ENCODE data around the gene NPC2.
"Not testable (repeated sequence)": the region's sequence is repeated elsewhere in the genome, so short reads cannot be mapped to it uniquely, and the experiment has no call there.

The NPC2 gene

DNA sequence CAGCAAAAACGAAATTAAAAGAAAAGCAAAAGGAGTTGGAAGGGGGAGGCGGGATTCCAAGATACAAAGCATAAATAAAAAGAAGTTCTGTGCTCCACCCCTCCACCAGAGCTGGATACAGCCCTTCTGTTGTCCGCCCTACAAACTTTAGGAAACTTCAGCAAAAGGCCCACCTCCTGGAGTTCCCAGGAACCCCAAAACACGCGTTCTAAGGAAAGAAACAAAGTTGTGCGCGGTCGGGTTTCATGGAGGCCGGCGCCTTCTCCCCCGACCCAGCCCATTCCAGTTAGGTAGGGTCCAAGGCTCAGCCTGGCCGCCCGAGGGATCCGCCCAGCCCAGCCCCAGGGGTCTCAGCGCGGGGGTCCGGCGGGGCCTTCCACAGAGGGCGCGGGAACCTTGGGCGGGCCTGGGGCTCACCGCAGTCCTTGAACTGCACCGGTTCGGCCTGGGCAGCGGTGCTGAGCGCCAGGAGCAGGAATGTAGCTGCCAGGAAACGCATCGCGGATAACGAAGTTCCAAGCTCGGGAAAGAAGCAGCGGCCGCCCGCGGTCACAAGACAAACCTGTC, at the start of gene NPC2:
Gene NPC2, minus strand, starts transcription at position 530 of the 567 bp plus-strand sequence. Its CDS starts 31 bp downstream, at position 499.
- no peak for DNase-seq

DNA sequence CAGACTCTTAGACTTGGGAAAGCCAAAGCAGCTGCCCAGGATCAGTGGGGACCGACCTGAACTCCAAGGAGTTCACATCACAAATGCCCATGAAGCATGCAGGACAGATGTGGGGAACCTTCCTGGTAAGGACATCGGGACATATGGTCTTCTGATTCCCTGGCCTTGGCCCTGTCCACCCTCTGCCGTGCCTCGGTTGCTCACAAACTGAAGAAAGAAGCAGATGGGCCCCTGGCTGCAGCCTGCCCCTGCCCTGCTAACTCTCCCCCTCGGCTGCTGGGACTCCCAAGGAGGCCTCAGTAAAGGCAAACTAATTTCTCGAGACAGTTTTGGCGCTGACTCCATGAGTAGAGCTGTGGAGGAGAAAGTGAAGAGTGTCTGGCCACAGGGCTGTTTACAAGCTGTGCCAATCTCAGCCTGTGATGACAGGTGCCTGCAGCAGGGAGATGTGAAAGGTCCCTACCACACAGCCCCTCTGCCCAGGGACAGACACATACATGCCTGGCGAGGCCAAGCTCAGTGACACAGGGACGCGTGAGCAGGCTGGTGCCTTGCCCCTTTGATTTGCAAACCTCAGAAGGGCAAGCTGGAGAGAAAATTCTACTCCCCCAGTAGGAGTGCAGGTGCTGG, 49.1 kb upstream of the NPC2 start:
- no peak for DNase-seq

DNA sequence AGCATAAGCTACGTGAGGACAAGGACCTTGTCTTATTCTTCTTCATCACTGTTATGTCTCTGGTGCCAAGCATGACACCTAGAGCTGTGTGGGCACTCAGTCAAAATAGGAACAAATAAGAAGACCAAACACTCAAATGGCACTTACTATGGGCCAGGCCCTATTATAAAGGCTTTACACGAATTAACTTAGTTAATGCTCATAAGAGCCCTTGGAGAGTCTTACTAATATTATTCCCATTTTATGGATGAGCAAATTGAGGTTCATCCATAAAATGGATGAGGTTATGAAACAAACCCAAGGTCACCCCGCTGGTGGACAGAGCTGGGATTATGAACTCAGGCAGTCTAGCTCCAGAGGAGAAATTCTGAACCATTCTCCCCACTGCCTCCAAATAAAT, 48.1 kb upstream of the NPC2 start:
- DNase-seq: no peak

DNA sequence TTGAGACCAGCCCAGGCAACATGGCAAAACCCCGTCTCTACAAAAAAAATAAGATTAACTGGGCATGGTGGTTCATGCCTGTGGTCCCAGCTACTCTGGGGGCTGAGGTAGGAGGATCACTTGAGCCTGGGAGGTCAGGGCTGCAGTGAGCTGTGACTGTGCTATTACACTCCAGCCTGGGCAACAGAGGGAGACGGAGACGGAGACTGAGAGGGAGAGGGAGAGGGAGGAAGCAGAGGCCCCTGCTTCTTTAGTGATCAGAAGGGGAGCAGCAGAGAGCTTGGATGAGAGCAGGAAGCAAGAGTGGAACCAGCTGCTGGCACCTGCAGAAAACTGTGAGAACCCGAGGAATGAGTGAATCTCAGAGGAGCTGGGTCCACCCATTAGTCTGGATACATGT, 46.4 kb upstream of the NPC2 start:
- no peak for DNase-seq

DNA sequence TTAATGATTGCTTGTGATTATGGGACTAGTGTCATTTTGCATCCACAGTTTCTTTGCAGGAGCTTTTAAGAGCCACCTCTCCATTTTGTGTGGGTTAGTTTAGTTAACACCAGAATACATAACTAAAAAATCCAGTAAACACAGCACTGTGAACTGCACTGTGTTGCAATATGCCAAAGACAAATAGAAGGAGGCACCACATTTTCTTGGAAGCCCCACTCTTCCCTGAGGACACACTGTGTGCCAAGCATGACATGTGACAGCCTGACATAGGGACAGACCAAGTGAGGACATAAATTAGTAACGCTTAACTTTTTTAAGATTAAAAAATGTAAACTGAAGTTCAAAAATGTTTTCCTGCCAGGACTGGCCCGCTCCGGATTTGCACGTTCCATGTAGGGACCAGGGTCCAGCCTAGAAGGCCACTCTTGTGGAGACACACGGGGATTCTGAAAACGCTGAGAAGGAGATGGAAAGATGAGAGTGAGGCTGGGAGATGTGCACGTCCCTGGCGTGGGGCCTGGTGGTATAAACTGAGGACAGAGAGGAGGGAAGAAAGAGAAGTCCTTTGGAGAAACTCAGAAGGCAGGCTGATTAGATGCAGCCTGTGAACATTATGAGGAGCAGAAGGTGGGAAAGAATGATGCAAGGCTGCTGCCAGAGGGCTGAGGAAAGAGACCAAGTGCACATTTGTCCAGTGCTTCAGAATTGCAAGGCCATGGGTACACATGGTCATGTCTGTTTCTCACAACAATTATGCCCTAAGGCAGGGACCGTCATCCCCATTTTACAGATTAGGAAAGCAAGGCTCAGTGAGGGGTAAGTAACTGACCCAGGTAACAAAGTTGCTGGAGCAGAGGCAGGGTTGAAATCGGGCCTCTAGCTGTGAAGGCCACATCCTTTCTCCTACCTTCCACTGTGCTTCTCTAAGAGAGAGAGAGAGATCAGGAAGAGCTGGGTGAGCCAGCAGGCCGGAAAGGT, 45.6 kb upstream of the NPC2 start:
- no peak for DNase-seq

DNA sequence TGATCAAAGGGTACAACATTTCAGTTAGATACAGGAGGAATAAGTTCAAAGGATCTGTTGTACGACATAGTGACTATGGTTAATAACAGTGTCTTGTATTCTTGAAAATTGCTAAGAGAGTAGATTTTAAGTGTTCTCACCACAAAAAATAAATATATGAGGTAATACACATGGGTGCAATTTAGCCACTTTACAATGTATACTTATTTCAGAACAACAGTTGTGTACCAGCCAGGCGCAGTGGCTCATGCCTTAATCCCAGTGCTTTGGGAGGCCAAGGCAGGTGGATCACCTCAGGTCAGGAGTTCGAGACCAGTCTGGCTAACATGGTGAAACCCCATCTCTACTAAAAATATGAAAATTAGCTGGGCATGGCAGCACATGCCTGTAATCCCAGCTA, 43.2 kb upstream of the NPC2 start:
- not testable (repeated sequence) for DNase-seq

DNA sequence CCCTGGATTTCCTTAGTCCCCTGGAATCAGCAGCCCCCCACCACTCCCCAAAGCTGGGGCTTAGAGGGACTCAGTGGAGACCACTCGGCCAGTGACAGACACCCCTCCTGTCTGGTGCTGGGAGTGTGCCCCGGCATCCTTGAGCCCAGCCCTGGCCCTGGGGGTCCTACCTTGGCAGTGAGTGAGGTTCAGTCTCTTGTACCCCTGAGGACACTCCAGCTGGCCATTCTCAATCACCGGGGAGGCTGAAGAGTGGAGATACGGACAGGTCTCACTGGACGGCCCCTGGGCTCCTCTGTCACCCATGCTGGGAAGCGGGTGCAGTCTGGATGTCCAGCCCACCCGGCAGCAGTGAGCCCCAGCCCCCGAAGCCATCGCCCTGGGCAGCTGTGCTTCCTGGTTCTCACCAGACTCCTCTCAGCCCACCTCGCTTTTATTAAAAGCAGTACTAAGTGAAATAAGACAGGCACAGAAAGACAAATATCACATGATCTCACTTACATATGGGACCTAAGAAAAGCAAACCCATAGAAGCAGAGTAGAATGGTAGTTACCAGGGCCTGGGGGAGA, 42.7 kb upstream of the NPC2 start:
- no peak for DNase-seq

DNA sequence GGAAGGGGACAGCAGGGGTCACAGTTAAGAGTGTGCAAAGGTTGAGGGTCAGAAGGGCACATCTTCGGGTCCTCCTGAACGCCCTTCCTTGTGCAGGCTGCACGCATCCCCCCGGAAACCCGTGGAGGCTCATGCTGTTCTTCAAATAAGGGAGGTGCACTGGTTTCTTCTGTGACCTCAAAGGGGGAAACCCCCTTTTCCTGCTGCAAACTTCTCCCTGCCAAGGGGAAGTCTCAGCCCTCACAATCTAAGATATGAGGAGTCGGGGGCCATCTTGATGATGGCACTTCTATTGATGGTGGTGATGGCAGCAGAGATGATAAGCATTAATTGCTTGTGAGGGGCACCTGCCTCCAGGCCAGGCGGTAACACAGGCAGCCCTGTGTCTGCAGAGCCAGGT, 40.5 kb upstream of the NPC2 start:
- no peak for DNase-seq

DNA sequence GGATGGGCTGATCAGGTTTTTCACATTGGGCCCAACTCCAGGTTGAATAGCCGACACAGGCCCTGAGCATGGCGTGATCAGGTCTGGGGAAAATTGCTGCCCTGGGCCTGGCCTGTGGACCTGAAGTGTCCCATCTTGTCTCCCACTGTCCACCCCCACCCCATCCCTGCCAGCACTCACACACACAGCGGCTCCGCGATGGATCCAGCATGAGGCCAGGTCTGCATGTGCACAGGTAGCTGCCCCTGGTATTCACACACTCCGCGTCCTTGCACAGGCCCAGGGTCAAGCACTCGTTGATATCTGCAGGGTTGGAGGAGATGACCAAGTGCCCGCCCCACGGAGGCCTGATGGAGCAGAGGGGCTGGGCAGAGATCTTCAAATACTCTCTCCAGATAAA, 39.1 kb upstream of the NPC2 start:
- no peak for DNase-seq

DNA sequence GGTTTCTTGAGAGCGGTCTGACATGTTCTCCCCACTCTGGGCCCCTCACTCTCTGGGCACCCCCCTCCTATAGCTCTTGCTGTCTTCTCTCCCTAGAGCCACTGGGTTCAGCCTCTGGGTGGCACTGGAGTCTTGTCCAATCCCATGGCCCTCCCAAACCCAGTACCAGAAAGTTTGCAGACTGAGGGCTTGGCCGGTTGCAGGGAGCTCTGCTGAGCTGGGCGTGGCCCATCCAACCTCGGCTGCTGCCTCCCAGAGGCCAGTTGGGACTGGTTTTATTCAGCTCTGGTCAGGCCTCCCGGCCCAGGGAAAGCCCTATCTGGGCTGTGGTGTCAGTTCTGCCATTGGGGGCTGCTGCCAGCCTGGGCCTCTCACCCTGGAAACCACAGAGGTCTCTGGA, 38.4 kb upstream of the NPC2 start:
- no peak for DNase-seq

DNA sequence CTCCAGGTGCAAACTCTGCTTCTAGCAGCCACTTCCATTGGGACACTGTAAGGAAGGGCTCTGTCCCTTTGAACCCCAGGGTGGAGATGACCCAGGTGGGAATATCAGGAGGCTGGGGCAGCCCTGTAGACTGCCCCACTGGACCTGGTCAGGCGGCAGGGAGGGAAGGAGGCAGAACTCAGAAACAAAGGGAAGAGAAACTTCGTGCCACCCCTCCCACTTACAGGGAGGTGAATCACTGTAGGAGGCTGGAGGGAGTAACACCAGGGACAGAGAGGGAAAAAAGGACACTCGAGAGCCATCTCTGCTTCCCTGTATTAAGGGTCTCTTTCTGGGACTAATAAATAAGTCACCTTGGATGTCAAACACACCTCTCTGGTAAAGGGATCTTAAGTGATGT, 37.9 kb upstream of the NPC2 start:
- DNase-seq: no peak

DNA sequence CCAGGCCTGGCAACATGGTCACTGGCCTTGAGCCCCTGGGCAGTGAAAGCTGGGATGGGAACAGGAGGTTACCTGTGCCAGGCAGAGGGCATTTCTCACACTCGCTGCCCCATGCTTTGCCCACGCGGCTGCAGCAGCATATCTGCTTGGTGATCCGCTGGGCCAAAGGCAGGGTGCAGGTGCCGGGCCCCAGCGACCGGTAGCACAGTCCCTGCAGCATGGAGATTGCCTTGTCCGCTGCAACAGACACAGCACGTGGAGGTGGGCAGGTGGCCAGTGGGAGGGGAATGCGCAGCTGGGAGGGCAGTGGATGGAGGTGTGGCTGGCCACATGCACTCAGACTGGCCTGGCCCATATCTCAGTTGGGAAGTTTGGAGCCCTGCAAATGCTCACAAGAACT, 35.8 kb upstream of the NPC2 start:
- DNase-seq: no peak

DNA sequence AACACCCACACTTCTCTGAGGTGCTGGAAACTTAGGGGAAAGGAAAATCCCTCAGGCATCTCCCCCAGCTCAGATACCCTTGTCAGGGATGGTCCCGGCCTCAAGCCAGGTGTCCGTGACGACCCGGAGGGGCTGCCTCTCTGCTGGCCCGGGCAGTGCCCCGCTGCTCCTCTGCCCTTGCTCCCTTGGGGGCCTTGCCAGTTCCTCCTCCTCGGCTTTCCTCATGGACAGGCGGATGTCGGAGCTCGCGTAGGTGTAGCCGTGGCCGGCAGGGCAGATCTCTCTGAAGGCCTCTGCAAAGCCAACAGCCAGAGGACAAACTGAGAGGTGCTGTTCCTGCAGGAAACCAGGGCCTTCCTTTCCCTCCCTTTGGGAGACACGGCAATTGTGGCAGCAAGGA, 35.3 kb upstream of the NPC2 start:
- no peak for DNase-seq

DNA sequence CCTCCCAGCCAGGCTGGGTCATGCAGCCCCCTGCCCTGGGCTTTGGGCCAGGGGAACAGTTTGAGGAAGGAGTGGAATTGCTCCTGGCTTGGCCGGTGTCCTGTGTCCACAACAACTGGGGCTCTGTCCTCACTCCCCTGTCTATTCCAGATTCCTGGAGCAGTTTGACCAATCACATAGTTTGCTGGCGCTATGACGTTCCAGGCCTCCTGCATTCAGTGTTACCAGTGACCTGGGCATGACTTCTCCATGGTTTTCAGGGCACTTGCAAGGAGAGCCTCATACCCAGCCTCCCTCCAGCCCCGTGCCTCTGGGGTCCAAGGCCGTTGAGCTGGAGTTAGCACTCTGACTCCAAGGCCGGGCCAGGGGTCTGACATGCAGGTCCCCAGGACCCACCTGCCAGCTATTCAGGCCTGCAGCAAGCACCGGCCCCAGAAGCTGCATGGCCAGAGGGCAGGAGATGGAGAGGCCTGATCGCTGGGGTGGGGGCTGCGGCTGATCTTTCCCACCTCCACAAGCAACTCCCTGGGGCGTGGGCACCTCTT, 34.7 kb upstream of the NPC2 start:
- no peak for DNase-seq

DNA sequence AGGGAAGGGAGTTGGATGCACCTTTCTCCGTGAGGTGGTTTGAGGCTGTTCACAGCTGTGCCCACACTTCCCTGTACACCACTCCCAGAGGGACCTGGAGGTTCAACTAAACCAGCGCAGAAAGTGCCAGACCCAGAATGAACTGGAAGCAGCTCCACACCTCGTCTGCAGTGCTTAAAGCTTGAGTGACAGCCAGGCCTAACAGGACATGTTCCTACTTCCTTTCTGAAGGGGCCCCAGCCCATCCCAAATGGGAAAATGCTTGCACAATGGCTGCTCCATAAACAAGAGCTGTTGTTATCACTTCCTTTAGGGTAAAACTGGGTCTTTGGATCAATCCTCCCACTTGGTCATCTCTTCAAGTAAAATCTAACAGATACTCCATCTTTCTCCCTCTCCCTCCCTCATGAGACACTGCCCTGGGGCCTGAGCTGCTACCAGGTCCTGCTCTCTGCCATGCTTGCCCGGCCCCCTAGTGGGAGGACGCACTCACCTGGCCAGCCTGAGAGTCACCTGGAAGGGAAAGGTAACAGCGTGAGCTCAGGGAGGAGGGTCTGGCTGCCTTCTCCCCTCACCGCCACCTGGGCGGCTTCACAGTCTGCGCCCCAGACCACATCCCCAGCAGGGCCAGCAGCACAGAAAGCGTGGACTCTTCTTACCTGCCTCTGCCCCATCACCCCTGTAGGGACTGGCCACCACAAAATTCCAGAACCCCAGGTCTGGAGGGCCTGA, 33.9 kb upstream of the NPC2 start:
- no peak for DNase-seq

DNA sequence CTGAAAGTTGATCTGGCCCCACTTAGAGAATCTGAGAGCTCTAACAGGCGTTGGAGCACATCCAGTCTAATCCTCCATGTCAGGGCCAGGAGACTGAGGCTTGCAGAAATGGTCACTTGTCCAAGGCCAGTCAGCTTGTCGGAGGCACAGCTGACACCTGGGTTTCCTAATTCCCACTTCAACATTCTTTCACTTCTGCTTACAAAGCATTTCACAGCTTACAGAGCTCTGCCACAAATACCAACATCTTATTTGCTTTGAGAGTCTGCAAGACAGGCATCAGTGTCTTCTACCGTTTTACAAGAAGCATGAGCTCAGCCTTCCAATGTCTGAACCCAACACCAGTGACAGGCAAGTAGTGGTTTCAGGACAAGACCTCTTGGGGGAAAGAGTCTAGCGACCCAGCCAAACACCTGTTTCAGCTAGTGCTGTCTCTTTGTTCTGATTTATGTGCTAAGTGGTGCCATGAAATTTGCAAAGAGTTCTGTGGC, 32.3 kb upstream of the NPC2 start:
- no peak for DNase-seq

DNA sequence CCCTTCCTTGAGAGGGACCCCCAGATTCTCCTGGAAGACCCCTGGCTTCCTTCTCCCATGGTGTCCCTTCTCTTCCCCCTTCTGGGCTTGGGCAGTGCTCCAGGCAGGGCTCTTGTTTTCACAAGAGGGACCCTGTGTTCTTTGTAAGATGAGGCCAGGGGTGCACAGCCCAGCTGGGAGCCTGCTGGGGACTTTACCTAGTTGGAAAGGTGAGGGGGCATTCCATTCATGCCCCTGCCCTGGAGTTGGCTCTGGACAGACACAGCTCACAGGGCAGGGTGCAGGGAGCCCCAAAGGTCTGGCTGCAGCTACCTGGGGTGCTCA, 31.7 kb upstream of the NPC2 start:
- DNase-seq: no peak

DNA sequence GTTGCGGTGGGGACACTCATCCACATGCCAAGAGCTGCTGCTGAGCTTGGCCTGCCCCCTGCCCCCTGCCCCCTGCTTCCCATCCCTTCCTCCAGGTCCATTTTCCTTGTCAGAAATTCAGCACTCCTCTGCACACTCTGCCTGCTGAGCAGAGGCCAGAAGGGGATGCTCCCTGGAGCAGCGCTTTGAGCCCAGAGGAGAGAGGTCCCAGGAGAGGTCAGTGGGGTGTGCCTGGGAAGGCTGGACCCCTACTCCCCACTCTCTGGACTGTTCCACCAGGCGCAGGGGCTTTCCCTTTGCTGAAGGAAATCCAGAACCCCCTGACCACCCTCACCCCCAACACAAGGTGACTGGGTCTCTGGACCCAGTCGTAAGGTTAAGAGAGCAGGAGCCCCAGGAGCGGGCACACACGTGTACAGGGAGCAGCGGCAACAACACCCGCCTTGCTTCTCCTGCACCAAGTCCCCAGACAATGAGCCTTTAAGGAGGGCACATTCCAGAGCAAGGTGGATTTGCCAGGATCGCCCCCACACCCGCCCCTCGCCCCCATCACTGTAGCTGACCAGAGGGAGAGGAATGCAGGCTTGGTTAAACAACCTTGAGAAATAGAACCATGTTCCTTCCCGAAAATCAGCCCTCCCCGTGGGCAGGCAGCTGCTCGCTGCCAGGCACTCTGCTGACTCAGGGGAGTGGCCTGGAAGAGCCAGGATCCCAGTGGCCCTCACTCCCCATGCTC, 31.1 kb upstream of the NPC2 start:
- no peak for DNase-seq

DNA sequence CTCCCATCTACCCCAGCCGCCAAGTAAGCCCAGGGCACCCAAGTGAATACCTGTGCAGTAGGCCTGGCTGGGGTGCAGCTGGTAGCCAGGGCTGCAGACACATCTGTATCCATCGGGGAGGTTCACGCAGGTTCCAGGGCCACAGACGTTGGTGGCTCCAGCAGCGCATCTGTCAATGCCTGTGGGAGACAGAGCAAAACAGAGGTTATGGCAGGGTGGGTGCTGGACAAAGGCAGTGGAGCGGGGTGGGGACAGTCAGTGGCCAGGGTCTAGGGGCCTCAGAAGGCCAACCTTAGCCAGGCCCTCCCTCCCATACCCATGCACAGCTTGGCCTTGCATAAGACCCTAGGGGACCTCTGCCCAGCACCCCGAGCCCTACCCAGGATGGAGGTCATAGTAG, 29.6 kb upstream of the NPC2 start:
- no peak for DNase-seq

DNA sequence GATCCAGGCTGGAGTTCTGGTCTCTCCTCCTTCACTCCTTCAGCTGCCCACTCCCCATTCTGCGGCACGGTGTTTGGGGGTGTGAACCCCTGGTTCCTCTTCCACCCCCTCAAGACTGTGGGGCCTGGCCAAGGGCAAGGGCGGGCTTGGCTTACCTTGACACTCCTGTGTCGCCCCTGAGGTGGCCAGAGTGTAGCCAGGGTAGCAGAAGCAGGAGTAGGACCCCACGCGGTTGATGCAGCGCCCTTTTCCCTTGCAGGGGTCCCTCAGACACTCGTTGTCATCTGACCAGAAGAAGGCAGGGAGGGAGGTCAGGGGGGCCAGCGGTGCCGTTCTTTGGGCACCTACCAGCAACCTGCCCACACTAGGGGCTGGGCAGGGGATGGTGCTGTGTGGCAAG, 28.7 kb upstream of the NPC2 start:
- DNase-seq: no peak

DNA sequence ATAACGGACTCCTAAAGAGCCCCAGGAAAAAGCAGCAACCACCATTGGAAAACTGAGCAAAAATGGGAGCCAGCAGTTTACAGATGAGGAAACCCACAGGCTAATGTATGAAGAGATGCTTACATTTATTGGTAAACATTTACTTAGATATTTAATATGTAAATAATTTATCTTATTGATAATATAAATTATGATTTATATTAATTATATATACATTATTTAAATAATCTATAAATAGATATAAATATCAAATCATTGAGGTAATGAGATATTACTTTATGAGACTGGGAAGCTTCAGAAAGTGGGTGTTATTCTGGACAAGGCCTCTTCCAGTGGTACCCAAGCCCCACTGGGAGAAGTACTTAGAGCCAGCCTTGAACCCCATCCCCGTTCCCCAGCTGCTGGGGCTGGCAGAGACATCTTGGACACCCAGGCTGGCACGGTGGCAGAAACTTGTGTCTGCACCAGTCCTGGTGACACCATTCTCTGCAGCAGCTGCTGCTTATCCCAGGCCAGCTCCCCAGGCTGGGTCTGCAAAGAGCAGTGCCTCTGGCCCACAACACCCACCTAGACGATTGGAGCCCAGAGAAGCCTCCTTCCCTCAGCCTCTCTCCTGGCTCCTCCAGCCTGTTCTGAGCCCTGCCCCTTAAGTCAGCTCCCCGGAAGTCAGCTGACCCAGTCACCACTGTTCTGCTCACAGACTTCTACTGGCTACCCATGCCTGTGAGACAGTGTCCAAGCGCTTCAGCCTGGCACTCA, 26.4 kb upstream of the NPC2 start:
- no peak for DNase-seq
